WTC11 (cell line): ENCODE results near the gene DDX3Y.

ENCODE experiments used
- CREB1 ChIP-seq: sonication (generic); formaldehyde crosslinking; IDR thresholded peaks from 2 replicates; pipeline ENCODE4 v1.8.0; 2023; ENCODE audit warnings: mild to moderate bottlenecking, missing genetic modification reagents
- CTCF ChIP-seq: fragments of 200-600 bp; IDR thresholded peaks from 2 replicates; pipeline ENCODE4 v1.8.0; 2022; ENCODE audit warnings: antibody characterized with exemption

DNA sequence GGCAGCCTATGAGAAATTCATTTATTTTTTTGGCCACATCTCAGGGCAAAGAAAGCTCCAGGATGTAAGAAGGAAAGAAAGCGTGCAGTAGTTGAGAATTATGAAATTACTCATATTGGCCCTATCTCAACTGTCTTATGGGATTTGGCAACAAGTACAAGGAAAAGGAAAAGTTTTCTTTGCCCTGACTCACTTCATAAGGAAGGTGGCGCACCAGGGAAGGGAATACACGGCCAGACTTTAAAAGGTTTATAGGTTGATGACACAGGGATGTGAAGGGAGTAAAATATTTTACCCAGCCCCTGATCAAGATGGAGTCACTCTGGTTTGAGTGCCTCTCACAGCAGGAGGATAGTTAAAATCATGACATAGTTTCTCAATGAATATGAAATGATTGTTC, 23.4 kb downstream of the DDX3Y start:
- TF ChIP-seq CREB1 (no peak), CTCF (no peak)
